GM13976 (cell line): ENCODE data around the gene OR1E1.
"Not testable (repeated sequence)": the region's sequence is repeated elsewhere in the genome, so short reads cannot be mapped to it uniquely, and the experiment has no call there.

ENCODE experiments used
- DNase-seq: peaks from one replicate; pipeline ENCODE4 v3.0.0; 2012; ENCODE audit warnings: low spot score
- in situ Hi-C: fragments of 300-500 bp; cut with MboI; formaldehyde crosslinking; loops from one replicate; pipeline ENCODE4 v1.12.0; 2022; ENCODE audit warnings: low sequenced_read_pairs, mixed read lengths, inconsistent platforms; ENCODE audit not compliant: unreplicated experiment
- TF ChIP-seq, protein P1 (sequence below): IDR thresholded peaks from 2 replicates; pipeline ENCODE4 v1.5.1; 2012; ENCODE audit warnings: borderline replicate concordance, mild to moderate bottlenecking; ENCODE audit not compliant: insufficient read depth; ENCODE audit errors: extremely low read depth, missing control alignments, control extremely low read depth

The OR1E1 gene

DNA sequence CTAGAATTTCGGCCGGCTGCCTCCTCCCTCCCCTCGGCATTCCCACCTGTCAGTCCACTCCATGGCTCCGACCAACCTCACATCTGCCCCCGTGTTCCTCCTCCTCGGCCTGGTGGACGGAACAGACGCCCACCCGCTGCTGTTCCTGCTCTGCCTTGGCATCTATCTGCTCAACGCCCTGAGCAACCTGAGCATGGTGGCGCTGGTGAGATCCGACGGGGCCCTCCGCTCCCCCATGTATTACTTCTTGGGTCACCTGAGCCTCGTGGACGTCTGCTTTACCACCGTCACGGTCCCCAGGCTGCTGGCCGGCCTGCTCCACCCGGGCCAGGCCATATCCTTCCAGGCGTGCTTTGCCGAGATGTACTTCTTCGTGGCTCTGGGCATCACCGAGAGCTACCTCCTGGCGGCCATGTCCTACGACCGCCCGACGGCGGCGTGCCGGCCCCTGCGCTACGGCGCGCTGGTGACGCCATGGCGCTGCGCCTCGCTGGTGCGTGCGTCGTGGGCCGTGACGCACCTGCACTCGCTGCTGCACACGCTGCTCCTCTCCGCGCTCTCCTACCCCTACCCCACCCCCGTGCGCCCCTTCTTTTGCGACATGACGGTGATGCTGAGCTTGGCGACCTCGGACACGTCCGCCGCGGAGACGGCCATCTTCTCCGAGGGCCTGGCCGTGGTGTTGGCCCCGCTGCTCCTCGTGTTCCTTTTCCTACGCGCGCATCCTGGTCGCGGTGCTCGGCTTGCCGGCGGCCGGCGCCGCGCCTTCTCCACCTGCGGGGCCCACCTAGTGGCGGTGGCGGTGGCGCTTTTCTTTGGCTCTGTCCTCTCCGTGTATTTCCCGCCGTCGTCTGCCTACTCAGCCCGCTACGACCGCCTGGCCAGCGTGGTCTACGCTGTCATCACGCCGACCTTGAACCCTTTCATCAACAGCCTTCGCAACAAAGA is 12.1 kb downstream of the OR1E1 start, which contains the start of gene OR3A2:
Gene OR3A2, minus strand, starts transcription at position 440 of the 948 bp plus-strand sequence.
- peak; percentile 61 for DNase-seq
- TF ChIP-seq, protein P1, sequence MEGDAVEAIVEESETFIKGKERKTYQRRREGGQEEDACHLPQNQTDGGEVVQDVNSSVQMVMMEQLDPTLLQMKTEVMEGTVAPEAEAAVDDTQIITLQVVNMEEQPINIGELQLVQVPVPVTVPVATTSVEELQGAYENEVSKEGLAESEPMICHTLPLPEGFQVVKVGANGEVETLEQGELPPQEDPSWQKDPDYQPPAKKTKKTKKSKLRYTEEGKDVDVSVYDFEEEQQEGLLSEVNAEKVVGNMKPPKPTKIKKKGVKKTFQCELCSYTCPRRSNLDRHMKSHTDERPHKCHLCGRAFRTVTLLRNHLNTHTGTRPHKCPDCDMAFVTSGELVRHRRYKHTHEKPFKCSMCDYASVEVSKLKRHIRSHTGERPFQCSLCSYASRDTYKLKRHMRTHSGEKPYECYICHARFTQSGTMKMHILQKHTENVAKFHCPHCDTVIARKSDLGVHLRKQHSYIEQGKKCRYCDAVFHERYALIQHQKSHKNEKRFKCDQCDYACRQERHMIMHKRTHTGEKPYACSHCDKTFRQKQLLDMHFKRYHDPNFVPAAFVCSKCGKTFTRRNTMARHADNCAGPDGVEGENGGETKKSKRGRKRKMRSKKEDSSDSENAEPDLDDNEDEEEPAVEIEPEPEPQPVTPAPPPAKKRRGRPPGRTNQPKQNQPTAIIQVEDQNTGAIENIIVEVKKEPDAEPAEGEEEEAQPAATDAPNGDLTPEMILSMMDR = no peak
- in situ Hi-C loops = no loop called here

DNA sequence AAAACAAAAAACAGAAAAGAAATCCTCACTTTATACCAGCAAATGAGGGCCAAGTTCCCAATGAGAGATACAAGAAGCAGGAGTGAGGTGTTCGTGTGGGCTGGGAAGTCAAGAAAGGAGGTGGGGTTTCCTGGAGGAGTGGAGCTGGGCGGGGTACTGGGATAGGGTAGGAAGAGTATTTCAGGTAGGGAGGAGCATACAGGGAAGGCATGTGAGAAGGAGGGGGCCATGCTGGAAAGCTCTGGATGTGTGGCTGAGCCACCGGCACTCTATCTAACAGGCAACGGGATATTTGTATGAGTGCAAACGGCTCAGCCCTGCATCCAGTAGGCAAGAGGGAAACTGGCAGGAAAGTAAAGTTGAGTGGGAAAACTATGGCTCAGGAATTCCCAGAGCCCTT is 16.3 kb downstream of the OR1E1 start:
- DNase-seq = no peak
- in situ Hi-C loops = no loop called here
- TF ChIP-seq, protein P1 = no peak

DNA sequence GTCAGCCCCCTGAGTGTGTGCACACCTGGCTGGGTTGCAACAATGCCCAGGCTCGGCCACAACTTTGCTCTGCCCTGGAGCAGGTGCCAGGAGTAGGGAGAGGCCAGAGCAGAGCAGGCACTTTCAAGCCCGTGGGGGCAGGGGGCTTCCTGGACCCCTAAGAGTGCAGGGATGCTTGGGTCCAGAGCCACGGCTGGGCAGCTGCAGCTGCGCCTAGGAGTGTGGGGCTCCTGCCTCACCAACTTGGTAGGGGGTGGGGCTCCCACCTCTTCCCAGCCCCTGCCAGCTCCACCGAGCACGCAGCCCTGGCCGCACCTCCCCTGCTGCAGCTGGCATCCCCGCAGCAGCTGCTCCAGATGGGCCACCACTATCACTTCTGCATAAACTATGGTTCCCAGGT is 19.9 kb downstream of the OR1E1 start:
- in situ Hi-C loops = no loop called here
- TF ChIP-seq, protein P1 = no peak
- DNase-seq = no peak

DNA sequence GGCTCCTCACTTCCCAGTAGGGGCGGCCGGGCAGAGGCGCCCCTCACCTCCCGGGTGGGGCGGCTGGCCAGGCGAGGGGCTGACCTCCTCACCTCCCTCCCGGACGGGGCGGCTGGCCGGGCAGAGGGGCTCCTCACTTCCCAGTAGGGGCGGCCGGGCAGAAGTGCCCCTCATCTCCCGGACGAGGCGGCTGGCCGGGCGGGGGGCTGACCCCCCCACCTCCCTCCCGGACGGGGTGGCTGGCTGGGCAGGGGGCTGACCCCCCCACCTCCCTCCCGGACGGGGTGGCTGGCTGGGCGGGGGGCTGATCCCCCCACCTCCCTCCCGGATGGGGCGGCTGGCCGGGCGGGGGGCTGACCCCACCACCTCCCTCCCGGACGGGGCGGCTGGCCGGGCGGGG is 27.0 kb downstream of the OR1E1 start:
- in situ Hi-C loops, DNase-seq: not testable (repeated sequence)
